ENCODE results near the gene NSF. TPM values are rescaled to one million over a fixed set of nuclear protein-coding genes. Genes with fewer than 3 reads are reported as not detected.
A peak's percentile ranks its signal among the peaks of the same experiment; 100 is the strongest.

Gene NSF
- total RNA-seq, 1 donor from 2014 or later = 44.2 TPM

DNA sequence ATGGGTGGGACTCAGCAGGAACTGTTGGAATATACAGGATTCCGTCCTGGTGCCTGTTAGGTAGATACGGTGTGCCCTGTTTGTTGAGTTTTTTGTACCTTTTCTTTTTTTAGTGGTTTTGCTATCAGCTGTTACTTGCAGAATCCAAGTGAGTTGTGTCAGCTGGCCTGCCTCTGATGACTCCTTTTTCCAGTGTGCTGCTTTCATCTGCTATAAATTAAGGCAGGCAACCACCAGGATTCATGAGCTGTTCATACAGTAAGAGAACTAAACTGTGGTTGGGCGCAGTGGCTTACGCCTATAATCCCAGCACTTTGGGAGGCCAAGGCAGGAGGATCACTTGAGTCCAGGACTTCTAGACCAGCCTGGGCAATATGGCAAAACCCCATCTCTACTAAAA, 148.1 kb downstream of the NSF start:
- Mint-ChIP-seq H3K9me3 (no peaks in the 10 kb centered on the region), H3K36me3 (peaks cover 3% of the 10 kb centered on the region), H3K27me3 (no peaks in the 10 kb centered on the region), H3K4me1 (ENCODE audit: unreplicated experiment) (peaks cover 30% of the 10 kb centered on the region), H3K4me3 (no peak overlapping the region), H3K27ac (no peak overlapping the region)
- DNase-seq (ENCODE audit: extremely low spot score, unreplicated experiment) = no peak
- TF ChIP-seq, protein P1, sequence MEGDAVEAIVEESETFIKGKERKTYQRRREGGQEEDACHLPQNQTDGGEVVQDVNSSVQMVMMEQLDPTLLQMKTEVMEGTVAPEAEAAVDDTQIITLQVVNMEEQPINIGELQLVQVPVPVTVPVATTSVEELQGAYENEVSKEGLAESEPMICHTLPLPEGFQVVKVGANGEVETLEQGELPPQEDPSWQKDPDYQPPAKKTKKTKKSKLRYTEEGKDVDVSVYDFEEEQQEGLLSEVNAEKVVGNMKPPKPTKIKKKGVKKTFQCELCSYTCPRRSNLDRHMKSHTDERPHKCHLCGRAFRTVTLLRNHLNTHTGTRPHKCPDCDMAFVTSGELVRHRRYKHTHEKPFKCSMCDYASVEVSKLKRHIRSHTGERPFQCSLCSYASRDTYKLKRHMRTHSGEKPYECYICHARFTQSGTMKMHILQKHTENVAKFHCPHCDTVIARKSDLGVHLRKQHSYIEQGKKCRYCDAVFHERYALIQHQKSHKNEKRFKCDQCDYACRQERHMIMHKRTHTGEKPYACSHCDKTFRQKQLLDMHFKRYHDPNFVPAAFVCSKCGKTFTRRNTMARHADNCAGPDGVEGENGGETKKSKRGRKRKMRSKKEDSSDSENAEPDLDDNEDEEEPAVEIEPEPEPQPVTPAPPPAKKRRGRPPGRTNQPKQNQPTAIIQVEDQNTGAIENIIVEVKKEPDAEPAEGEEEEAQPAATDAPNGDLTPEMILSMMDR (conservative IDR thresholded peaks at IDR 0.05) = no peak

DNA sequence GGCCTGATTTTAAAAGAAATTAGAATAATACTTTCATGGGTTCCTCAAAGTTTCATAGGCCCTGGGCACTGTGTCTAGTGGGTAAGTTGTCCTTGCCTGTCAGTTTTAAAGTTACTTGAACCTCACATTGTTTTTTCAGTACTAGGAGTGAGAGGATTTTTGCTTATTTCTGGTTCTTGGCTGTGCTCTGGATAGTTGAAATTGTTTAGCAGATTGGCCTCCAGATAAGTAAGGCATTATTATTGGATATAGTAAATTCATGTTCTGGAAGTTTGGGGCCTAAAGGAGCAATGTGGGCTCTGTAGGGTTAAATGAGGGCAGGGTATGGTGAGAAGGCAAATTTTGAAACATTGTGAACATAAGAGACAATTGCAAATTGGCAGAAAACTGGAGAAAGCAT, 149.5 kb downstream of the NSF start:
- DNase-seq (ENCODE audit: extremely low spot score, unreplicated experiment) = no peak
- Mint-ChIP-seq H3K4me1 (ENCODE audit: unreplicated experiment) (peaks cover 28% of the 10 kb centered on the region), H3K9me3 (no peaks in the 10 kb centered on the region), H3K36me3 (peaks cover 3% of the 10 kb centered on the region), H3K27ac (no peak overlapping the region), H3K4me3 (no peak overlapping the region), H3K27me3 (no peaks in the 10 kb centered on the region)
- TF ChIP-seq, protein P1 (conservative IDR thresholded peaks at IDR 0.05) = no peak

DNA sequence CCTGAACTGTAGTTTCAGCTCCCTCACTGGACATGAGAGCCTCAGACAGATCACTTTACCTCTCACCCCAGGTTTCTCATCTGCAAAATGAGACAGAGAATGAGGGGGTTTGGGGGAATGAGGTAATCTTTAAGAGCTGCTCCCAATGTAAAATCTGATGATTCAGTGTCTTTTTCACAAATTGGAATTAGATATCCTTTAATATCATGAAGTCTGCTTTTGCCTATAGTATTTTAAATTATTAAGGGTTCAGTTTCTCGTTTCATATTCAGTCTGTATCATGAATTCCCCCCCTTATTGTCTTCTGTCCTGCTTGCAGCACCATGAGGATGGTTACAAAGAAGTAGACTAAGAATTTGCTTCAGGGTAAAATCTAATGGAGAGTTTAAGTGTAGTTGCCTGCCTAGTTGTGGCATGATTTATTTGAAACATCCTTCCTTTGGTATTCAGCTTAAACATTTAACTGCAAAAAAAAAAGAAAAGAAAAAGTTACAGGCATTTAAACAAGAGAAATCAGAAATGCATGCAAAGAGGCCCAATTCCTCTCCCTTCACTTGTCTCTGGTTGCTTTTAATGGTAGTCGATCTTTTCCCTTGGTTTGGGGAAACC, 150.8 kb downstream of the NSF start:
- Mint-ChIP-seq H3K27ac (peak overlapping the region; percentile 70), H3K4me3 (peak overlapping the region; percentile 26), H3K36me3 (peaks cover 3% of the 10 kb centered on the region), H3K4me1 (ENCODE audit: unreplicated experiment) (peaks cover 28% of the 10 kb centered on the region), H3K9me3 (no peaks in the 10 kb centered on the region), H3K27me3 (no peaks in the 10 kb centered on the region)
- no peak for DNase-seq (ENCODE audit: extremely low spot score, unreplicated experiment)
- TF ChIP-seq, protein P1 (conservative IDR thresholded peaks at IDR 0.05) = no peak

DNA sequence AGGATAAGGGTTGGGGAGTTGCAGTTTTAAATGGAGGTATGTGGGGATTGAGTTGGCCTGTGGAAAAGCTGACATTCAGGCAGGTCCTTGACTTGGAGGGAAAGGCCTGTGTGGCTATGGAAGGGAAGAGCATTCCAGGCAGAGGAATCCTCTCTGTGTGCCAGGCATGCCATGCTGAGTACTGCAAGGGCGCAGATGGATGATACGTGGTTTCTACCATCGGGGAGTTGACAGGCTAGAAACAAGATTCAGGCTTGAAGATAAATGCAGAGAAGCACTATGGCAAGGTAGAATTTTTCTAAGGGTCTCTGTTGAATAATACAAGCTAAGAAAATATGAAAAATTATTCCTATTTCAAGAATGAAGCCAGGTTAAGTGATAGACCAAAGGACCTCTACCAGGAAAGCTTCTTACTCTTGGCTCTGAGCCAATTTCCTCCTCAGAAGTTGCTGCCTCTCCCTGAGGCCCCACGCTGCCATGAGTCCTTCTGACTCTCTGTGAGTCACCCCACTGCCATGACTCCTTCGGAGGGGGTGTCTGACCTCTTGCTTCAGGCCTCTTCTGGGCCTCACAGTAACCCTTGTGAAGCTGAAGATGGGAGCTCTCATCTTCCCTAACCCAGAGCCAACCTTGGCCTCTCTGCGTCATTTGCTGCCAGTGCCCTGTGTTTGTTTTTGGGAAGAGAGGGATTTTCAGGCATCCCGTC, 152.2 kb downstream of the NSF start:
- Mint-ChIP-seq H3K36me3 (peaks cover 3% of the 10 kb centered on the region), H3K27me3 (no peaks in the 10 kb centered on the region), H3K27ac (no peak overlapping the region), H3K4me3 (peak overlapping the region; percentile 20), H3K4me1 (ENCODE audit: unreplicated experiment) (peaks cover 28% of the 10 kb centered on the region), H3K9me3 (no peaks in the 10 kb centered on the region)
- TF ChIP-seq, protein P1 (conservative IDR thresholded peaks at IDR 0.05) = no peak
- DNase-seq (ENCODE audit: extremely low spot score, unreplicated experiment) = no peak

DNA sequence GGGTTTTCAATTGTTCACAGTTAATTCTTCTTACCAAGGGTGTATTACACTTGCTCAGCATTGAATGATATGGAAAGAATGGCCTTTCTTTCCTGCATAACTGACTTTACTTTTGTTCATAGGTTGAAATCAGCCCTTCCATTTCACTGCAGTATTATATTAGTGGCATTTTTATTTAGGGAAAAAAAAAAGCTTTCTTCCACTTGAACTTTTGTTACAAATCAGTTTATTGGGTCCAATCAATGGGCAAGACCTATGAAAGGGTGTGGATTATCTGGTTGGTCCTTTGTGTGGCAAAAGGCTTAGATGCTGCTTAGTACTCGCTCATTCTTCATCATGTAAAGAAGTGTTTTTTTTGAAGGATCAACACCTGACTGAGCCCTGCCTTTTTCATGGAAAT, 154.0 kb downstream of the NSF start:
- Mint-ChIP-seq H3K27me3 (no peaks in the 10 kb centered on the region), H3K36me3 (peaks cover 7% of the 10 kb centered on the region), H3K4me3 (no peak overlapping the region), H3K9me3 (no peaks in the 10 kb centered on the region), H3K27ac (no peak overlapping the region), H3K4me1 (ENCODE audit: unreplicated experiment) (peaks cover 28% of the 10 kb centered on the region)
- no peak for DNase-seq (ENCODE audit: extremely low spot score, unreplicated experiment)
- TF ChIP-seq, protein P1 (conservative IDR thresholded peaks at IDR 0.05) = no peak

Data from type B pancreatic cell (in vitro differentiated cells).